Erythroblast (primary cell): ENCODE measurements around the gene OOSP4A.

ENCODE experiments used
- DNase-seq, 2 experiments: peaks; one replicate each; lab custom pipeline; 2025; lab: John Stamatoyannopoulos, UW
- GATA1 ChIP-seq: IDR thresholded peaks from 2 replicates; pipeline ENCODE4 v1.6.1; 2011; ENCODE audit warnings: low read depth, mild to moderate bottlenecking, control low read depth, low read length, moderate library complexity
- POLR2A ChIP-seq: IDR thresholded peaks from 2 replicates; pipeline ENCODE4 v1.6.1; 2011; ENCODE audit warnings: mild to moderate bottlenecking, low read length

OOSP4A gene

DNA sequence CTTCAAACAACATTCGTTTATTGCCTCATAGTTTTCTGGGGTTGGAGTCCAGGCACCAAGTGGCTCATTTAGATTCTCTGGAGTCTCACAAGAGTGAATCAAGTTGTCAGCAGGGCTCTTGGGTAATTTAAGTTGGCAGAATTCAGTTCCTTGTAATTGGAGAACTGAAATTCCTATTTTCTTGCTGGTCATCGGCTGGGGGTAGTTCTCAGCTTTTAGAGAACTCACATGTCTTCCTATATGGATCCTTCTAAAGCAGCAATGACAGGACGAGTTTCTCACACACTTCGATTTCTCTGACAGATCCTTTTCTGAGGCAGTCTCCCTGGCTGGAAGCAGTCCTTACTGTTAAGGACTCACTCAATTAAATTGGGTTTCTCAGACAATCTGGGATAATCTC, 35.9 kb downstream of the OOSP4A start:
- TF ChIP-seq GATA1: no peak
- TF ChIP-seq POLR2A: no peak
- DNase-seq: no peak

DNA sequence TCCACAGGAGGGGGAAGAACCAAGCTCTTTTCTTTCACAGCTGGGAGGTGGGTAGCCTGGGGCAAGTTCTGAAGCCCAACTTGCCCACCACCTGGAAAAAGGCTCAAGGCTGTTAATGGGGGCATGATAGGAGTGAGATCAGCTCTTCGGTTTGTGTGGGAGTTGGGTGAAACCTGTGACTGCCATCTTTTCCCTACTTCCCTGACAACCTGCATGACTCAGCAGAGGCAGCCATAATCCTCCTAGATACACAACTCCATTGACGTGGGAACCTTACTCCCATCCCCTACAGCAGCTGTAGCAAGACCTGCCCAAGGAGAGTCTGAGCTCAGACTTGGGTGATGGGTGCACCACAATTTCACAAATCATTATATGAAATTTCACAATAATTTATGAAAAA, 39.9 kb downstream of the OOSP4A start:
- TF ChIP-seq GATA1 (no peak), POLR2A (no peak)
- no peak for DNase-seq

DNA sequence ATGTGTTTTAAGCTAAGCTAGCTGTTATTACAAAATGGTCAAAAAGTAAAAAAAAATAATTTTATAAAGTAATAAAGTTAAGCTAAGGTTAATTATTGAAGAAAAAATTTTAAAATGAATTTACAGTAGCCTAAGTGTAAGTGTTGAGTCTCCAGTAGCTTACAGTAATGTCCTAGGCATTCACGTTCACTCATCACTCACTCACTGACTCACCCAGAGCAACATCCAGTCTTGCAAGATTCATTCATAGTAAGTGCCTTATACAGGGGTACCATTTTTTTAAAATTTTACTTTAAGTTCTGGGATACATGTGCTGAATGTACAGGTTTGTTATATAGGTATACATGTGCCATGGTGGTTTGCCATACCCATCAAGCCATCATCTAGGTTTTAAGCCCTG, 41.5 kb downstream of the OOSP4A start:
- TF ChIP-seq POLR2A (no peak), GATA1 (no peak)

DNA sequence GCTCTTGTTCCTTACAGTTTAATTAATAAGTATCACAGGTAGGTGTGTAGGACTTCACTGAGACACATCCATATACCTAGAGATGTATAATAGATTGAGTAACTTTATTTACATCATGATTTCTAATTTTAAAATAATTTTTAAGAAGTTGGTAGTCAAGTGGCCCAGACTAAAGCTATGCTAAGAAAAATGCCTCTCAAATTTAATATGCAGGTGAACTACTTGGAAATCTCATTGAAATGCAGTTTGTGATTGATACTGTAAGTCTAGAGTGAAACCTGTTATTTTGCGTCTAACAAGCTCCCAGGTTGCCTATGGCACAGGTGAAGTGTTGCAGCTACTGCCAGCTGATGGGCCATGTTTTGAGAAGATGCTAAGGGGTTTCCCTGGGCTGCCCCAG, 53.0 kb downstream of the OOSP4A start, which contains the start of gene OOSP4B:
Gene OOSP4B, plus strand, starts transcription at position 301 of the 400 bp plus-strand sequence.
- DNase-seq: no peak
- no peak for TF ChIP-seq POLR2A
- no peak for TF ChIP-seq GATA1

More for the DNA sequence above, 41.5 kb downstream of the OOSP4A start:
- DNase-seq: no peak

DNA sequence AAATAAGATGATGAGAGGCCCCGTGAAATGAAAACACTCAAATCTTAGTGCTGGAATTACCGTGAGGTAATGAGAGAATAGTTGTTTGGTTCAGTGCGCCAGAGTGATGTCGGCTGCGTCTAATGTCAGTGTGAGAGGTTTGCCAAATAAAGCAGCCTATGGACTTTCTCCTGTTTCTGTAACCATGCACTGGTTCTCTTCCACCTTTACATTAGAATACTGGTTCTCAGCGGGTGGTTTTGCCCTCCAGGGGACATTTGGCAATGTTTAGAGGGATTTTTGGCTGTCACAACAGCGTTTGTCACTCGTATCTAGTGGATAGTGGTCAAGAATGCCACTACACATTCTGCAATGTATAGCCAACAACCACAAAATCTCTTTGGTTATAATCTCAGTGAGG, 54.2 kb downstream of the OOSP4A start:
- no peak for DNase-seq
- TF ChIP-seq POLR2A: no peak
- TF ChIP-seq GATA1: no peak
